Urinary bladder (tissue), 4 donors: ENCODE data around the gene NCAN. TPM values are rescaled to one million over a fixed set of nuclear protein-coding genes. Genes with fewer than 3 reads are reported as not detected.
"Not testable (repeated sequence)": the region's sequence is repeated elsewhere in the genome, so short reads cannot be mapped to it uniquely, and the experiment has no call there.

Experiments used
- DNase-seq: peaks from one replicate; pipeline ENCODE4 v3.0.0-alpha.2; 2015; ENCODE audit errors: extremely low spot score
- H3K27ac ChIP-seq: one replicate; pipeline ENCODE4 v1.5.1; 2013; ENCODE audit warnings: low read depth, mild to moderate bottlenecking, moderate library complexity
- H3K36me3 ChIP-seq: one replicate; pipeline ENCODE4 v1.6.1; 2013; ENCODE audit warnings: mild to moderate bottlenecking, moderate library complexity; ENCODE audit not compliant: insufficient read depth
- H3K4me1 ChIP-seq: one replicate; pipeline ENCODE4 v1.6.1; 2013; ENCODE audit warnings: mild to moderate bottlenecking, moderate library complexity; ENCODE audit not compliant: insufficient read depth
- H3K4me3 ChIP-seq: one replicate; pipeline ENCODE4 v1.5.1; 2013; ENCODE audit warnings: low read depth, low read length
- WGBS: extraction: QIAGEN DNeasy Blood & Tissue Kit; methylation state at CpG from one replicate; pipeline ENCODE4 v1.1.7; 2013; 5-methylcytosine and 5-hydroxymethylcytosine counted together
- polyA plus RNA-seq: library from polyadenylated mRNA; stranded (reverse); fragments of 200-250 nt; gene quantifications from one replicate; pipeline ENCODE4 v1.2.3, GENCODE V29; 2013
- total RNA-seq: library from RNA; depleted of rRNA; stranded (reverse); fragments of >200 nt; gene quantifications from one replicate; pipeline ENCODE4 v1.2.3, GENCODE V29; 2014
- donor health status: healthy with polysubstance abuse.
- donor health status: healthy.

NCAN gene
- total and polyA plus RNA-seq, 2 donors = 0.42 TPM; not detected in 1

GRCh38 chr19:19205416-19206410, 6.0 kb upstream of the NCAN start:
- Histone ChIP-seq H3K27ac (no peak overlapping the region), H3K4me3 (no peak overlapping the region), H3K36me3 (no peaks in the 10 kb centered on the region), H3K4me1 (no peaks in the 10 kb centered on the region)
- WGBS = 46% methylated on average over 14 of the region's 14 CpGs
- DNase-seq = no peak

GRCh38 chr19:19206938-19207337, 4.8 kb upstream of the NCAN start:
- no peaks in the 10 kb centered on the region for H3K4me1 ChIP-seq
- 65% methylated on average over 5 of the region's 5 CpGs for WGBS
- H3K36me3 ChIP-seq = no peaks in the 10 kb centered on the region

GRCh38 chr19:19207637-19208572, 3.9 kb upstream of the NCAN start:
- H3K27ac ChIP-seq = no peak overlapping the region
- no peaks in the 10 kb centered on the region for H3K36me3 ChIP-seq
- H3K4me1 ChIP-seq = no peaks in the 10 kb centered on the region
- 44% methylated on average over 8 of the region's 8 CpGs for WGBS
- no peak for DNase-seq
- H3K4me3 ChIP-seq = no peak overlapping the region

More at GRCh38 chr19:19206938-19207337, 4.8 kb upstream of the NCAN start:
- DNase-seq = no peak
- Histone ChIP-seq H3K27ac (no peak overlapping the region), H3K4me3 (no peak overlapping the region)

- no peak for DNase-seq
- Histone ChIP-seq H3K36me3 (no peaks in the 10 kb centered on the region), H3K27ac (no peak overlapping the region), H3K4me3 (no peak overlapping the region), H3K4me1 (no peaks in the 10 kb centered on the region)
- 65% methylated on average over 9 of the region's 9 CpGs for WGBS
These were observed 2.4 kb upstream of the NCAN start for GRCh38 chr19:19209372-19209771.

GRCh38 chr19:19212916-19213315, 1.2 kb downstream of the NCAN start:
- H3K4me3 ChIP-seq = no peak overlapping the region
- no peaks in the 10 kb centered on the region for H3K36me3 ChIP-seq
- 10% methylated on average over 7 of the region's 7 CpGs for WGBS
- no peaks in the 10 kb centered on the region for H3K4me1 ChIP-seq
- no peak overlapping the region for H3K27ac ChIP-seq
- DNase-seq = no peak

GRCh38 chr19:19213426-19214158, 1.8 kb downstream of the NCAN start:
- DNase-seq = no peak
- Histone ChIP-seq H3K4me3 (no peak overlapping the region), H3K36me3 (no peaks in the 10 kb centered on the region), H3K27ac (no peak overlapping the region), H3K4me1 (no peaks in the 10 kb centered on the region)
- WGBS = 50% methylated on average over 21 of the region's 21 CpGs

- Histone ChIP-seq H3K36me3 (no peaks in the 10 kb centered on the region), H3K4me3 (no peak overlapping the region), H3K27ac (no peak overlapping the region), H3K4me1 (no peaks in the 10 kb centered on the region)
- DNase-seq = no peak
- WGBS = 7% methylated on average over 5 of the region's 5 CpGs
These were observed 2.4 kb downstream of the NCAN start for GRCh38 chr19:19214159-19214490.

- Histone ChIP-seq H3K36me3 (no peaks in the 10 kb centered on the region), H3K4me1 (no peaks in the 10 kb centered on the region), H3K4me3 (no peak overlapping the region), H3K27ac (no peak overlapping the region)
- no peak for DNase-seq
- WGBS = under 1% methylated on average over 8 of the region's 8 CpGs
These were observed 3.1 kb downstream of the NCAN start for GRCh38 chr19:19214892-19215291.

GRCh38 chr19:19215792-19216191, 4.0 kb downstream of the NCAN start:
- H3K36me3 ChIP-seq = no peaks in the 10 kb centered on the region
- no peak overlapping the region for H3K27ac ChIP-seq
- no peaks in the 10 kb centered on the region for H3K4me1 ChIP-seq
- no peak overlapping the region for H3K4me3 ChIP-seq
- WGBS = 78% methylated on average over 4 of the region's 4 CpGs
- DNase-seq = no peak

GRCh38 chr19:19217099-19217498, 5.3 kb downstream of the NCAN start:
- 53% methylated on average over 4 of the region's 4 CpGs for WGBS
- Histone ChIP-seq H3K36me3 (no peaks in the 10 kb centered on the region), H3K27ac (no peak overlapping the region), H3K4me1 (no peaks in the 10 kb centered on the region), H3K4me3 (no peak overlapping the region)
- no peak for DNase-seq

- no peak for DNase-seq
- no peaks in the 10 kb centered on the region for H3K36me3 ChIP-seq
- no peak overlapping the region for H3K4me3 ChIP-seq
- no peaks in the 10 kb centered on the region for H3K4me1 ChIP-seq
- no peak overlapping the region for H3K27ac ChIP-seq
- 86% methylated on average over 21 of the region's 21 CpGs for WGBS
These were observed 7.2 kb downstream of the NCAN start for GRCh38 chr19:19218911-19219310.

GRCh38 chr19:19221000-19221399, 9.2 kb downstream of the NCAN start:
- not testable (repeated sequence) for H3K4me3 ChIP-seq, DNase-seq, H3K27ac ChIP-seq, H3K4me1 ChIP-seq, H3K36me3 ChIP-seq
- 86% methylated on average over 8 of the region's 8 CpGs for WGBS

GRCh38 chr19:19223060-19223459, 11.3 kb downstream of the NCAN start:
- DNase-seq = no peak
- Histone ChIP-seq H3K4me1 (no peaks in the 10 kb centered on the region), H3K36me3 (no peaks in the 10 kb centered on the region), H3K4me3 (no peak overlapping the region), H3K27ac (no peak overlapping the region)
- 81% methylated on average over 5 of the region's 5 CpGs for WGBS
